Measurements from ENCODE around the gene TBX15. TPM values are rescaled to one million over a fixed set of nuclear protein-coding genes. Genes with fewer than 3 reads are reported as not detected.

Gene TBX15
- total and polyA plus RNA-seq, 9 of the 15 experiments (the other 6 are each of a cell fraction or from before 2014, with no cell fraction given), result 0.03 to 3.4 (median 2.3) TPM

DNA sequence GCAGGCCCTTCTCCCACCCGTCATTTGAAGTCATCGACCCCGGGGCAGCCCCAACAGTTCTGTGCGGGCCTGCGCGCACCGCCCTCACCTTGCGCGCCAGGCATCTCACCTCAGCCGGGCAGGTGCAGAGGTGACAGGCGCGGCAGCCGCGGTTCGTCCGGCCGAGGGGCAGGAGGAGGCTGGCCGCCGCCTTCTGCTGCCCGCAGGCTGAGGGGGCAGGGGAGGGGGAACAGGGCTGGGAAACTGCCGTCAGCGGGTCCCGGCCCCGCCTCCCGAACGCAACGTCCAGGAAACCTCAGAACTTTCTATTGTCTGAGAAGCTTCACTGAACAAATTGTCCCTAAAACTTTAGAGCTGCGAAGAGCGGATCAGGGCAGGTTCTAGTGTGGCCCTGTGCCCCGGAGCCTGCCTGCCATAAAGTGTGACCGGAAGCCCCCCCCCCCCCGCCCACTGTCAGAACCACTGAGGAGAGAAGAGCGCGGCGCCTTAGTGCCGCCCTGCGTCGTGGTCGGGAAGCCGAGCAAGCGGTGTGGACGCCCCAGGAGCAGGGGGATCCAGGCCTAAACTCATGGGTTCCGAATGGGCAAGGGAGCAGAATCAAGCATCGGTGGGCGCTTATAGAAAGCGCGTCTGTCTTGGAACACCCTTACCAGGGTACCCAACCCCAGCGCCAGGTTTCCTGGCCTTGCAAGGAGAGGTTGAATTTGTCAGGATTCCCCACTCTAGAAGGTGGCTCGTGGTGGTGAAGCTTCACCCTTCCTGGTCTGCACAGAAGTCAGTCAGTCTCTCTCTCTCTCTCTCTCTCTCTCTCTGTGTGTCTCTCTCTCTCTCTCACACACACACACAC, 13.3 kb upstream of the TBX15 start:
- H3K9ac ChIP-seq (ENCODE audit: insufficient read depth in 1 of 2, low read depth in 2 of 2, low read length in 2 of 2), result no peak overlapping the region
- H4K20me1 ChIP-seq (replicated peaks; ENCODE audit: control insufficient read depth, insufficient read depth, low read length), result no peaks in the 10 kb centered on the region
- no peak overlapping the region for H3K4me3 ChIP-seq
- 0 out of 2 replicates have a peak overlapping the region, but pooled peaks have one; percentile 14 for H3K4me2 ChIP-seq (ENCODE audit: insufficient read depth, low read length)
- POLR2A ChIA-PET, result interaction anchor here (0.6 kb wide), 1 partner anchor 156 kb away, joined by 3 read pairs; no protein-coding TSS in a partner anchor
- in situ Hi-C loops (cut with MboI) (no loop called here), intact Hi-C loops (cut with micrococcal nuclease) (no loop called here)
- H3K9me3 ChIP-seq (replicated peaks; ENCODE audit: control insufficient read depth, insufficient read depth, low read depth, low read length), result no peaks in the 10 kb centered on the region
- no peak overlapping the region for H3K27ac ChIP-seq (ENCODE audit: extremely low read depth, low read depth, low read length)
- DNase-seq (ENCODE audit: extremely low read depth in 1 of 4, low spot score in 3 of 4), result no peak
- ATAC-seq, result peak; percentile 15; the same call in 2 of the 3 replicates
- H3K36me3 ChIP-seq (ENCODE audit: control insufficient read depth, insufficient read depth, low read length), result no peaks in the 10 kb centered on the region
- H3K79me2 ChIP-seq (ENCODE audit: control insufficient read depth, insufficient read depth, low read length), result no peaks in the 10 kb centered on the region
- H3K9me1 ChIP-seq (ENCODE audit: control insufficient read depth, insufficient read depth, low read length), result no peaks in the 10 kb centered on the region
- no TSS peak for BruUV-seq (replicated peaks)
- CTCF ChIA-PET (ENCODE audit: low intra/inter-chr PET ratio), result no interaction called here
- 46% methylated on average over 46 of the region's 49 CpGs for WGBS (ENCODE audit: insufficient coverage, low coverage, missing lambda C conversion rate)
- H3K4me1 ChIP-seq (replicated peaks in 1 of 2; ENCODE audit: control insufficient read depth in 2 of 2, insufficient read depth in 2 of 2, low read length in 2 of 2), result peaks cover 0 to 11% of the 10 kb centered on the region in 2 experiments; a peak in 3 of 5 replicates
- no peak for FAIRE-seq
- H3K27me3 ChIP-seq (ENCODE audit: control insufficient read depth in 2 of 2, insufficient read depth in 2 of 2, low read length in 2 of 2), result peaks cover 17 to 61% of the 10 kb centered on the region in 2 experiments; a peak in 3 of 5 replicates
- peak overlapping the region; percentile 15; the same call in 1 of the 2 replicates for H2AFZ ChIP-seq (ENCODE audit: low read depth, low read length)
- no peak for TF ChIP-seq ZNF23 (CRISPR knock-in tag; IDR thresholded peaks at IDR 0.05)
- TF ChIP-seq RAD21 (CRISPR knock-in tag; conservative IDR thresholded peaks at IDR 0.05 in 1 of 2, IDR thresholded peaks at IDR 0.05 in 1 of 2), result no peak
- no peak for TF ChIP-seq ZNF561 (CRISPR knock-in tag; conservative IDR thresholded peaks at IDR 0.05)
- 0 out of 2 replicates have a peak, but pooled peaks have one; percentile 10 for TF ChIP-seq CXXC5 (CRISPR knock-in tag; IDR thresholded peaks at IDR 0.05)
- TF ChIP-seq ELF4 (CRISPR knock-in tag; IDR thresholded peaks at IDR 0.05), result peak; percentile 60; the same call in 1 of the 2 replicates
- 0 out of 2 replicates have a peak, but pooled peaks have one; percentile 18 for TF ChIP-seq ZBTB17 (CRISPR knock-in tag; IDR thresholded peaks at IDR 0.05)
- TF ChIP-seq ZNF76 (CRISPR knock-in tag; IDR thresholded peaks at IDR 0.05; ENCODE audit: borderline replicate concordance), result no peak
- TF ChIP-seq, protein P1, sequence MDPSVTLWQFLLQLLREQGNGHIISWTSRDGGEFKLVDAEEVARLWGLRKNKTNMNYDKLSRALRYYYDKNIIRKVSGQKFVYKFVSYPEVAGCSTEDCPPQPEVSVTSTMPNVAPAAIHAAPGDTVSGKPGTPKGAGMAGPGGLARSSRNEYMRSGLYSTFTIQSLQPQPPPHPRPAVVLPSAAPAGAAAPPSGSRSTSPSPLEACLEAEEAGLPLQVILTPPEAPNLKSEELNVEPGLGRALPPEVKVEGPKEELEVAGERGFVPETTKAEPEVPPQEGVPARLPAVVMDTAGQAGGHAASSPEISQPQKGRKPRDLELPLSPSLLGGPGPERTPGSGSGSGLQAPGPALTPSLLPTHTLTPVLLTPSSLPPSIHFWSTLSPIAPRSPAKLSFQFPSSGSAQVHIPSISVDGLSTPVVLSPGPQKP (CRISPR knock-in tag; IDR thresholded peaks at IDR 0.05), result no peak
- TF ChIP-seq NR2C2 (CRISPR knock-in tag; IDR thresholded peaks at IDR 0.05), result no peak
- TF ChIP-seq NR2C2 (tag; IDR thresholded peaks at IDR 0.05), result 0 out of 2 replicates have a peak, but pooled peaks have one; percentile 71
- no peak for TF ChIP-seq TCFL5 (CRISPR knock-in tag; conservative IDR thresholded peaks at IDR 0.05)
- no peak for TF ChIP-seq ZNF133 (CRISPR knock-in tag; IDR thresholded peaks at IDR 0.05)
- TF ChIP-seq, protein P2, sequence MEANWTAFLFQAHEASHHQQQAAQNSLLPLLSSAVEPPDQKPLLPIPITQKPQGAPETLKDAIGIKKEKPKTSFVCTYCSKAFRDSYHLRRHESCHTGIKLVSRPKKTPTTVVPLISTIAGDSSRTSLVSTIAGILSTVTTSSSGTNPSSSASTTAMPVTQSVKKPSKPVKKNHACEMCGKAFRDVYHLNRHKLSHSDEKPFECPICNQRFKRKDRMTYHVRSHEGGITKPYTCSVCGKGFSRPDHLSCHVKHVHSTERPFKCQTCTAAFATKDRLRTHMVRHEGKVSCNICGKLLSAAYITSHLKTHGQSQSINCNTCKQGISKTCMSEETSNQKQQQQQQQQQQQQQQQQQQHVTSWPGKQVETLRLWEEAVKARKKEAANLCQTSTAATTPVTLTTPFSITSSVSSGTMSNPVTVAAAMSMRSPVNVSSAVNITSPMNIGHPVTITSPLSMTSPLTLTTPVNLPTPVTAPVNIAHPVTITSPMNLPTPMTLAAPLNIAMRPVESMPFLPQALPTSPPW (CRISPR knock-in tag; IDR thresholded peaks at IDR 0.05), result peak; percentile 64; the same call in 1 of the 2 replicates
- TF ChIP-seq POLR2B (IDR thresholded peaks at IDR 0.05; ENCODE audit: low read depth, partially characterized antibody), result no peak
- TF ChIP-seq, protein P3, sequence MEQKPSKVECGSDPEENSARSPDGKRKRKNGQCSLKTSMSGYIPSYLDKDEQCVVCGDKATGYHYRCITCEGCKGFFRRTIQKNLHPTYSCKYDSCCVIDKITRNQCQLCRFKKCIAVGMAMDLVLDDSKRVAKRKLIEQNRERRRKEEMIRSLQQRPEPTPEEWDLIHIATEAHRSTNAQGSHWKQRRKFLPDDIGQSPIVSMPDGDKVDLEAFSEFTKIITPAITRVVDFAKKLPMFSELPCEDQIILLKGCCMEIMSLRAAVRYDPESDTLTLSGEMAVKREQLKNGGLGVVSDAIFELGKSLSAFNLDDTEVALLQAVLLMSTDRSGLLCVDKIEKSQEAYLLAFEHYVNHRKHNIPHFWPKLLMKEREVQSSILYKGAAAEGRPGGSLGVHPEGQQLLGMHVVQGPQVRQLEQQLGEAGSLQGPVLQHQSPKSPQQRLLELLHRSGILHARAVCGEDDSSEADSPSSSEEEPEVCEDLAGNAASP (IDR thresholded peaks at IDR 0.05), result no peak
- TF ChIP-seq ZNF165 (CRISPR knock-in tag; IDR thresholded peaks at IDR 0.05; ENCODE audit: borderline replicate concordance), result 0 out of 2 replicates have a peak, but pooled peaks have one; percentile 34
- no peak for TF ChIP-seq PCBP1 (IDR thresholded peaks at IDR 0.05; ENCODE audit: low read depth, low read length, poor library complexity, severe bottlenecking)
- TF ChIP-seq GABPA (tag; conservative IDR thresholded peaks at IDR 0.05; ENCODE audit: low read depth), result peak; percentile 52
